Activated CD4-positive, alpha-beta T cell treated with anti-CD3 and anti-CD28 coated beads, Interleukin-2, amount 50 U/mL, for 48 hours (primary cell): ENCODE measurements around the gene KIAA1191.
"Not testable (repeated sequence)": the region's sequence is repeated elsewhere in the genome, so short reads cannot be mapped to it uniquely, and the experiment has no call there.

Source experiments
- DNase-seq, 2 experiments: peaks; one replicate each; pipeline ENCODE4 v3.0.0-alpha.2; 2020

KIAA1191 gene

DNA sequence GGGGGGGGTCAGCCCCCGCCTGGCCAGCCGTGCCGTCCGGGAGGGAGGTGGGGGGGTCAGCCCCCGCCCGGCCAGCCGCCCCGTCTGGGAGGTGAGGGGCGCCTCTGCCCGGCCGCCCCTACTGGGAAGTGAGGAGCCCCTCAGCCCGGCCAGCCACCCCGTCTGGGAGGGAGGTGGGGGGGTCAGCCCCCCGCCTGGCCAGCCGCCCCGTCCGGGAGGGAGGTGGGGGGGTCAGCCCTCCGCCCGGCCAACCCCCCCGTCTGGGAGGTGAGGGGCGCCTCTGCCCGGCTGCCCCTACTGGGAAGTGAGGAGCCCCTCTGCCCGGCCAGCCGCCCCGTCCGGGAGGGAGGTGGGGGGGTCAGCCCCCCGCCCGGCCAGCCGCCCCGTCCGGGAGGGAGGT, 56.2 kb downstream of the KIAA1191 start:
- not testable (repeated sequence) for DNase-seq
